IMR-90 (cell line): Measurements from ENCODE around the gene ATP5F1D.

ENCODE experiments used
- CTCF ChIP-seq: conservative IDR thresholded peaks from 2 replicates; pipeline ENCODE4 v1.5.1; 2012; ENCODE audit warnings: mild to moderate bottlenecking, low read depth, low read length, improper control_type of control experiment
- FOS ChIP-seq: fragments of 150-350 bp; IDR thresholded peaks from 2 replicates; pipeline ENCODE4 v1.6.1; 2016; ENCODE audit warnings: low read depth, low read length
- USF2 ChIP-seq: fragments of 150-350 bp; IDR thresholded peaks from 2 replicates; pipeline ENCODE4 v1.6.1; 2017; ENCODE audit warnings: mild to moderate bottlenecking, antibody characterized with exemption, low read length, low read depth

- no peak for TF ChIP-seq USF2
- TF ChIP-seq CTCF = 0 out of 2 replicates have a peak, but pooled peaks have one; percentile 6
- no peak for TF ChIP-seq FOS
These were observed 44.3 kb downstream of the ATP5F1D start, which contains the start of gene EFNA2 for GRCh38 chr19:1285737-1286360.
